AG04449 (cell line): ENCODE data around the gene FAM131C.

Source experiments
- CTCF ChIA-PET: fragments of 350-600 bp; formaldehyde crosslinking; extraction: SDS; loops from one replicate; lab custom pipeline; 2021; ENCODE audit warnings: antibody characterized with exemption; lab: Yijun Ruan, JAX
- POLR2A ChIA-PET: fragments of 400-600, 350-600 bp; formaldehyde crosslinking; extraction: SDS; loops from one replicate; lab custom pipeline; 2020; ENCODE audit warnings: antibody characterized with exemption, inconsistent platforms; lab: Yijun Ruan, JAX
- DNase-seq: peaks from one replicate; pipeline ENCODE4 v3.0.0-alpha.2; 2010; ENCODE audit warnings: low read depth, low spot score
- H3K4me3 ChIP-seq: 2 replicates; pipeline ENCODE4 v1.5.1; 2011; ENCODE audit warnings: low read depth, mild to moderate bottlenecking, control low read depth, low read length
- CTCF ChIP-seq: IDR thresholded peaks from one replicate; pipeline ENCODE4 v1.5.1; 2011; ENCODE audit warnings: mild to moderate bottlenecking, moderate library complexity, low read length, control low read depth, inconsistent platforms; ENCODE audit not compliant: insufficient read depth; ENCODE audit errors: missing control alignments

The FAM131C gene

GRCh38 chr1:16017076-16017460 is 56.4 kb downstream of the FAM131C start:
- CTCF ChIA-PET = interaction anchor here (1.2 to 8.1 kb wide), 3 partner anchors 9 to 225 kb away, joined by 3 to 97 read pairs (median 15); no protein-coding TSS in a partner anchor
- no peak for DNase-seq
- peak overlapping the region; percentile 25 for H3K4me3 ChIP-seq
- POLR2A ChIA-PET = no interaction called here
- TF ChIP-seq CTCF = no peak

DNA sequence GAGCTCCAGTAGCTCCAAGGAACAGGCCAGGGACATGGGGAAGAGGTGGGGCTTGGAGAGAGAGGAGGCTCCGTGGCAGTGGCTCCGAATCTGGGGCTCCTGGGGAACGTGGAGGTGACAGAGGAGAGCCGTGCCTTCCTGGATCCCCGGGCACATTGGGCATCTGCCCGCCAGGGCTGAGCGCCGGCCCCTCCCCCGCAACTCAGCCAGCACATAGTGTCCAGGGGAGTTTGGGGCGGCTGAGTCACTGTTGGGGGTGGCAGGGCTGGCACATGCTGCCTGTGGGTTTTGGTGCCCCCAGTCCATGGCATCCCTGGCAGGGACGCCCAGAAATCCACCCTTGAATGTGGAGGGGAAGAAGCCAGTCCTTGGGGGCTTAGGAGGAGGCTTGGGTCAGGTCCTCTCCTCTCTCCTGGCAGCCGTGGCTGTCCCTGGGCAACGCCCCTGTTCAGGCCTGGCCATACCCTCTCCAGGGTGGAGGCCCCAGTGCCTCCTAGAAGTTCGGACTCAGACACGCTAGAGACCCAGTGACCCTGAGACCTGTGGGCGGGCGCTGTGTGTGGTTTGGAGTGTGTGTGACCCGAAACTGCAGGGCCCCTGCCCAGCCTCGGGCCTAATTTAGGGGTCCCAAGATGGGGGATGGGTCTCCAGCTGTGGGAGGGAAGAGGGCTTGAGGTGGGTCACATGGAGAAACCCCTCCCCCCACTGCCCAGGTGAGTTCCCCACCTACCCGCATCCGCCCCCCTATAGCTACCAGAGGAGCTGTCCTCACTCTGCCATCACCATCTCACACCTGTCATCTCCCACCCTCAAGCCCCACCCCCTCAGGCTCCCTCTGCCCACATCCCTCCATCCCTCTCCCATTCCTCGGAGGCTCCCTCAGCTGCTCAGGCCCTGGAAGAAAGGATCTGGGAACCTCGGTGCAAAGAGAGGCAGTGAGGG is 57.2 kb downstream of the FAM131C start:
- no peak for TF ChIP-seq CTCF
- no peak overlapping the region for H3K4me3 ChIP-seq
- ChIA-PET POLR2A (no interaction called here), CTCF (interaction anchor here (3.4 to 8.1 kb wide), 2 partner anchors 8 to 40 kb away, joined by 15 to 97 read pairs; no protein-coding TSS in a partner anchor)
- DNase-seq = no peak

DNA sequence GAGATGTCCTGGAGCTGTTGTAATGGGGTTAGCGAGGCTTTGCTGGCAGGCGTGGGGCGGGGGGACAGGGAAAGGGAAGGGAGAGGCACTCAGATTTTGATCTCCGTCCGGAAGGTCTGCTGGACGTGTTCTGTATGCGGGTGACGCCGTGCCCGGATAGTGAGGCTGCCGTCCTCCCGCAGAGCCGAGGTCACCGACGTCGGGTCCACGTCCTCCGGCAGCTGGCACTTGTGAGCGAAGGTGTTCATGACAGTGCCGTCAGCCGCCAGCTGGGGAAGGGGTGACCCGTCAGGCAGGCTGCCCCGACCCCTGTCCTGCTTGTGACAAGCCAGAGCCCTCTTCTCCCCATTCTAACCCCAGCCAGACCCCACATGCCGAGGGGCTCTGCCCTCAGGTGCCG is 58.0 kb downstream of the FAM131C start:
- no peak overlapping the region for H3K4me3 ChIP-seq
- TF ChIP-seq CTCF = no peak
- ChIA-PET CTCF (interaction anchor here (1.7 kb wide), 1 partner anchor 63 kb away, joined by 7 read pairs; no protein-coding TSS in a partner anchor), POLR2A (no interaction called here)
- DNase-seq = no peak

GRCh38 chr1:16014509-16015482 is 58.7 kb downstream of the FAM131C start:
- ChIA-PET CTCF (interaction anchor here (0.7 to 9.5 kb wide), 7 partner anchors 11 to 223 kb away, joined by 3 to 129 read pairs (median 5); no protein-coding TSS in a partner anchor), POLR2A (no interaction called here)
- no peak for DNase-seq

GRCh38 chr1:16013908-16014258 is 59.6 kb downstream of the FAM131C start:
- POLR2A ChIA-PET = no interaction called here
- H3K4me3 ChIP-seq = no peak overlapping the region
- no peak for TF ChIP-seq CTCF
- DNase-seq = no peak
- CTCF ChIA-PET = interaction anchor here (0.8 to 9.5 kb wide), 6 partner anchors 12 to 222 kb away, joined by 3 to 129 read pairs (median 6); no protein-coding TSS in a partner anchor

More at GRCh38 chr1:16014509-16015482, 58.7 kb downstream of the FAM131C start:
- H3K4me3 ChIP-seq = no peak overlapping the region
- no peak for TF ChIP-seq CTCF
